ENCODE measurements around the gene CUBN. TPM values are rescaled to one million over a fixed set of nuclear protein-coding genes. Genes with fewer than 3 reads are reported as not detected.

CUBN gene
- total and polyA plus RNA-seq, 9 of the 15 experiments (the other 6 are each of a cell fraction or from before 2014, with no cell fraction given): 0.04 to 0.33 (median 0.09) TPM

GRCh38 chr10:17029581-17030271 lies 99.9 kb downstream of the CUBN start (continued):
- TF ChIP-seq TFE3 (CRISPR knock-in tag; IDR thresholded peaks at IDR 0.05) (no peak), ZMIZ1 (IDR thresholded peaks at IDR 0.05; ENCODE audit: low read depth in 2 of 2, low read length in 2 of 2) (0 out of 4 replicates have a peak, but pooled peaks of 1 of the 2 experiments have one; percentile 31), NKRF (IDR thresholded peaks at IDR 0.05; ENCODE audit: borderline replicate concordance) (no peak), ZNF354B (CRISPR knock-in tag; IDR thresholded peaks at IDR 0.05) (no peak), JUND (IDR thresholded peaks at IDR 0.05; ENCODE audit: borderline replicate concordance, low read depth, low read length) (peak; percentile 100), JUND (tag; IDR thresholded peaks at IDR 0.05; ENCODE audit: borderline replicate concordance, low read depth, low read length) (peak; percentile 99), NFYB (IDR thresholded peaks at IDR 0.05; ENCODE audit: extremely low read depth, insufficient read length) (no peak), FOXO4 (CRISPR knock-in tag; IDR thresholded peaks at IDR 0.05) (no peak), ZNF212 (CRISPR knock-in tag; IDR thresholded peaks at IDR 0.05) (no peak), TSHZ1 (CRISPR knock-in tag; IDR thresholded peaks at IDR 0.05) (no peak), ZC3H4 (CRISPR knock-in tag; IDR thresholded peaks at IDR 0.05; ENCODE audit: borderline replicate concordance) (no peak), ZNF384 (IDR thresholded peaks at IDR 0.05; ENCODE audit: low read depth, low read length) (no peak), ZKSCAN8 (CRISPR knock-in tag; IDR thresholded peaks at IDR 0.05) (no peak)

Data from K562 (cell line).